Measurements from ENCODE around the gene SPART.
"Not testable (repeated sequence)": the region's sequence is repeated elsewhere in the genome, so short reads cannot be mapped to it uniquely, and the experiment has no call there.

SPART gene

GRCh38 chr13:36352350-36352749 is 6.2 kb upstream of the SPART start:
- no peak for DNase-seq

- DNase-seq: no peak
Measured at GRCh38 chr13:36347531-36348210, 1.5 kb upstream of the SPART start.

- no peak for DNase-seq
Measured at GRCh38 chr13:36345438-36346221, 564 bp downstream of the SPART start.

GRCh38 chr13:36344886-36345437 is 1.2 kb downstream of the SPART start:
- no peak for DNase-seq

GRCh38 chr13:36344173-36344572 is 2.0 kb downstream of the SPART start:
- DNase-seq: no peak

- no peak for DNase-seq
Measured at GRCh38 chr13:36343766-36344165, 2.4 kb downstream of the SPART start.

- DNase-seq: no peak
Measured at GRCh38 chr13:36342715-36343114, 3.5 kb downstream of the SPART start.

GRCh38 chr13:36341718-36342117 is 4.5 kb downstream of the SPART start:
- no peak for DNase-seq

GRCh38 chr13:36339600-36340155 is 6.5 kb downstream of the SPART start:
- no peak for DNase-seq

- no peak for DNase-seq
Measured at GRCh38 chr13:36337938-36338641, 8.1 kb downstream of the SPART start.

GRCh38 chr13:36332986-36333385 is 13.2 kb downstream of the SPART start:
- no peak for DNase-seq

GRCh38 chr13:36332255-36332654 is 13.9 kb downstream of the SPART start:
- DNase-seq: not testable (repeated sequence)

- no peak for DNase-seq
Measured at GRCh38 chr13:36331280-36331679, 14.9 kb downstream of the SPART start.

- DNase-seq: no peak
Measured at GRCh38 chr13:36329361-36329760, 16.8 kb downstream of the SPART start.

- DNase-seq: no peak
Measured at GRCh38 chr13:36328821-36329220, 17.4 kb downstream of the SPART start.

- DNase-seq: no peak
Measured at GRCh38 chr13:36325912-36326311, 20.3 kb downstream of the SPART start.

- DNase-seq: not testable (repeated sequence)
Measured at GRCh38 chr13:36324881-36325280, 21.3 kb downstream of the SPART start.

GRCh38 chr13:36323951-36324566 is 22.1 kb downstream of the SPART start:
- DNase-seq: no peak

- DNase-seq: no peak
Measured at GRCh38 chr13:36323408-36323807, 22.8 kb downstream of the SPART start.

GRCh38 chr13:36319793-36320192 is 26.4 kb downstream of the SPART start:
- DNase-seq: not testable (repeated sequence)

GRCh38 chr13:36313047-36313969 is 32.9 kb downstream of the SPART start:
- no peak for DNase-seq

Measured in NCI-H345 (cell line).